ENCODE data around the gene USPL1.

DNA sequence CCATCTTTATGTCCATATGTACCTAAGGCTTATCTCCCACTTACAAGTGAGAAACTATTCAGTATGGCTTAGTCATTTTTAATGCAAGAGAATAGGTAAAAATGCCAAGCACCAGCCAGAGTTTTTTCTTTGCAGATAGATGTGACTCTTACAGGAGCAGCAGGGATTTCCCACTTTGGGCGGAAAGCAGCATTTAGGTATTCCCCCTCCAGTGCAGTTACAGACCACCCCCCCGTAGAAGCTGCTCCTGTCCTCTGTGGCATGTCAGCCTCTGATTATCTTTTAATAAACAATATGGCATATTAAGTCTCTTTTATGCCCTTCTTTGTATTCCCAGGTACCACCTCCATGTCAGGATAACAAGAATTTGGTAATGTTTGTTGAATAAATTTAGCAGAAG is 24.7 kb upstream of the USPL1 start:
- TF ChIP-seq, protein P1, sequence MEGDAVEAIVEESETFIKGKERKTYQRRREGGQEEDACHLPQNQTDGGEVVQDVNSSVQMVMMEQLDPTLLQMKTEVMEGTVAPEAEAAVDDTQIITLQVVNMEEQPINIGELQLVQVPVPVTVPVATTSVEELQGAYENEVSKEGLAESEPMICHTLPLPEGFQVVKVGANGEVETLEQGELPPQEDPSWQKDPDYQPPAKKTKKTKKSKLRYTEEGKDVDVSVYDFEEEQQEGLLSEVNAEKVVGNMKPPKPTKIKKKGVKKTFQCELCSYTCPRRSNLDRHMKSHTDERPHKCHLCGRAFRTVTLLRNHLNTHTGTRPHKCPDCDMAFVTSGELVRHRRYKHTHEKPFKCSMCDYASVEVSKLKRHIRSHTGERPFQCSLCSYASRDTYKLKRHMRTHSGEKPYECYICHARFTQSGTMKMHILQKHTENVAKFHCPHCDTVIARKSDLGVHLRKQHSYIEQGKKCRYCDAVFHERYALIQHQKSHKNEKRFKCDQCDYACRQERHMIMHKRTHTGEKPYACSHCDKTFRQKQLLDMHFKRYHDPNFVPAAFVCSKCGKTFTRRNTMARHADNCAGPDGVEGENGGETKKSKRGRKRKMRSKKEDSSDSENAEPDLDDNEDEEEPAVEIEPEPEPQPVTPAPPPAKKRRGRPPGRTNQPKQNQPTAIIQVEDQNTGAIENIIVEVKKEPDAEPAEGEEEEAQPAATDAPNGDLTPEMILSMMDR (IDR thresholded peaks at IDR 0.05) = no peak
- no peak for TF ChIP-seq ZFX (IDR thresholded peaks at IDR 0.05; ENCODE audit: borderline replicate concordance)

All from 22Rv1 (cell line).